Lung (tissue), 12 donors: ENCODE measurements around the gene PALLD. TPM values are rescaled to one million over a fixed set of nuclear protein-coding genes. Genes with fewer than 3 reads are reported as not detected.

Source experiments
- ATAC-seq: fragments of 200-7000 bp; cut with Tn5 transposase; one replicate; pipeline ENCODE4 v1.9.1; 2020; ENCODE audit warnings: moderate number of reproducible peaks; ENCODE audit not compliant: insufficient read depth, low FRiP score
- DNase-seq, 3 donors: peaks; one replicate each; pipeline ENCODE4 v3.0.0-alpha.2; 2013 to 2017
- H3K27ac ChIP-seq, 2 donors: one replicate each; pipeline ENCODE4 v1.5.1; 2013; ENCODE audit warnings: mild to moderate bottlenecking in 2 of 2, moderate library complexity in 2 of 2, control low read depth in 1 of 2, inconsistent platforms in 1 of 2, low read depth in 1 of 2, low read length in 1 of 2
- H3K27me3 ChIP-seq, 3 donors: one replicate each; pipeline ENCODE4 v1.5.1; 2013; ENCODE audit warnings: low read length in 2 of 3; ENCODE audit not compliant: control insufficient read depth in 3 of 3, insufficient read depth in 3 of 3
- H3K36me3 ChIP-seq, 4 donors: one replicate each; pipeline ENCODE4 v1.5.1; 2013; ENCODE audit warnings: low read length in 4 of 4, mild to moderate bottlenecking in 1 of 4, moderate library complexity in 1 of 4; ENCODE audit not compliant: control insufficient read depth in 4 of 4, insufficient read depth in 4 of 4
- H3K4me1 ChIP-seq, 5 donors: one replicate each; pipeline ENCODE4 v1.5.1; 2013; ENCODE audit warnings: low read length in 5 of 5, mild to moderate bottlenecking in 2 of 5, moderate library complexity in 1 of 5; ENCODE audit not compliant: control insufficient read depth in 5 of 5, insufficient read depth in 5 of 5
- H3K4me3 ChIP-seq: one replicate; pipeline ENCODE4 v1.5.1; 2013; ENCODE audit warnings: mild to moderate bottlenecking, control low read depth, moderate library complexity
- H3K9ac ChIP-seq, 2 donors: one replicate each; pipeline ENCODE4 v1.5.1; 2013; ENCODE audit warnings: low read length in 2 of 2, control low read depth in 1 of 2; ENCODE audit not compliant: insufficient read depth in 1 of 2
- H3K9me3 ChIP-seq, 4 donors: one replicate each; pipeline ENCODE4 v1.5.1; 2013; ENCODE audit warnings: low read length in 3 of 4, mild to moderate bottlenecking in 1 of 4, moderate library complexity in 1 of 4; ENCODE audit not compliant: control insufficient read depth in 4 of 4, insufficient read depth in 3 of 4
- CTCF ChIP-seq: IDR thresholded peaks from 2 replicates; pipeline ENCODE4 v1.5.1; 2012; ENCODE audit warnings: mild to moderate bottlenecking; ENCODE audit errors: control extremely low read depth, extremely low read depth
- WGBS, 2 donors: extraction: QIAGEN DNeasy Blood & Tissue Kit; methylation state at CpG; one replicate each; pipeline ENCODE4 v1.1.7; 2013; 5-methylcytosine and 5-hydroxymethylcytosine counted together
- polyA plus RNA-seq, 2 donors: library from polyadenylated mRNA; stranded (reverse); fragments of 200-250 nt; gene quantifications; one replicate each; pipeline ENCODE4 v1.2.1, GENCODE V29; 2013
- total RNA-seq, 2 donors: library from RNA; depleted of rRNA in 1 of 2; stranded (reverse); fragments of >200 nt in 1 of 2; gene quantifications; one replicate each; pipeline ENCODE4 v1.2.1, GENCODE V29; 2014 to 2021
- donor health status: control.
- donor health status: control.
- donor health status: Bipolar disorder and iron deficiency.
- donor health status: healthy.
- donor health status: DM: yes; HTN: yes; CAD: no.

The PALLD gene
- total and polyA plus RNA-seq, 4 donors: 20.7 to 139 (median 63.0) TPM

DNA sequence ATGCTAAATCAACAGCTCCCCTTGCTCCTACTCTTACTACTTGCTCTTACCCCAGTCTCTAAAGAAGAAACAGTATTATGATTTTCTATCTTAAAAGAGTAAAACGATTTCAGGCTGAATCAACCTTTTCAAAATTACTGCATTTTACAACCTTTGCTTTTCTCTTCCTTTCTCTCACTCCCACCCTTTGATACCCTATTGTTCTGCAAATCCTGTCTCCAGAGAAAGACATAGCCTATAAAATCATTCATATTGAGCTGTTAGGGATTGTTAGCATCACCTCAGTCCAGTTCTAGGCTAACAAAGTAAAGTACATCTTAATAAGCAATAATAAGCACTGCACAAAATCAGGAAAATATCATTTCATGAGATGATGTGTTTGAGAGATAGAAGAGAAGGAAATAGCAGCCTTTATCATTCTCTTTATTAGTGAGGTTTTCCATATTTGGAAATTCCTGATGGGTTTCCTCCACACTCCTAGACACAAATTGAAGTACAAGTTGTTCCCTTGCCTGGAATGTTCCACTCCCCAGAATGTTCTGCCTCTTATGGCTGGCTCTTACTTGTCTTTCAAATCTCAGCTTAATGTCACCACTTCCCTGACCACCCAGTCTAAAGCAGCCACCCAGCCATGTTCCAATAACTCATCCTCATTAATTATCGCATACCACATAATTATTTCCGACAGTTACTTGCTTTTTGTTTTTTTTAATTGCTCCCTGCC lies 219.7 kb downstream of the PALLD start:
- Histone ChIP-seq H3K4me3 (no peak overlapping the region), H3K9me3 (no peaks in the 10 kb centered on the region), H3K36me3 (no peaks in the 10 kb centered on the region), H3K27ac (peak overlapping the region in 1 of 2 donors; percentile 89), H3K27me3 (peaks cover 0 to 8% (median 0%) of the 10 kb centered on the region in 3 donors), H3K9ac (no peak overlapping the region), H3K4me1 (peaks cover 0 to 11% (median 0%) of the 10 kb centered on the region in 5 donors)
- ATAC-seq (no peak), DNase-seq (no peak)
- 76 to 84% methylated on average over 3 of the region's 3 CpGs for WGBS, 2 donors
- no peak for TF ChIP-seq CTCF

GRCh38 chr4:168717847-168718246 lies 221.0 kb downstream of the PALLD start:
- H3K27ac ChIP-seq: peak overlapping the region in 1 of 2 donors; percentile 74

GRCh38 chr4:168719725-168720124 lies 222.9 kb downstream of the PALLD start:
- 97 to 100% methylated on average over 1 of the region's 1 CpG for WGBS, 2 donors
- Histone ChIP-seq H3K4me3 (no peak overlapping the region), H3K9me3 (no peaks in the 10 kb centered on the region), H3K9ac (no peak overlapping the region), H3K36me3 (no peaks in the 10 kb centered on the region), H3K27me3 (peaks cover 0 to 8% (median 0%) of the 10 kb centered on the region in 3 donors), H3K27ac (no peak overlapping the region), H3K4me1 (peaks cover 0 to 22% (median 2%) of the 10 kb centered on the region in 5 donors)
- no peak for DNase-seq
- no peak for TF ChIP-seq CTCF
- ATAC-seq: no peak

More at GRCh38 chr4:168717847-168718246, 221.0 kb downstream of the PALLD start:
- DNase-seq: no peak
- peak; percentile 53 for ATAC-seq
- Histone ChIP-seq H3K9ac (no peak overlapping the region), H3K4me1 (peaks cover 0 to 15% (median 0%) of the 10 kb centered on the region in 5 donors), H3K36me3 (no peaks in the 10 kb centered on the region), H3K4me3 (no peak overlapping the region), H3K27me3 (peaks cover 0 to 8% (median 0%) of the 10 kb centered on the region in 3 donors), H3K9me3 (no peaks in the 10 kb centered on the region)
- TF ChIP-seq CTCF: no peak
- WGBS, 2 donors: 24 to 65% methylated on average over 3 of the region's 3 CpGs
